H7 (cell line): Measurements from ENCODE around the gene FZD8. TPM values are rescaled to one million over a fixed set of nuclear protein-coding genes. Genes with fewer than 3 reads are reported as not detected.

Source experiments
- DNase-seq: peaks from one replicate; pipeline ENCODE4 v3.0.0; 2012
- H3K27me3 ChIP-seq: 2 replicates; pipeline ENCODE4 v1.6.0; 2011; ENCODE audit warnings: mild to moderate bottlenecking, low read length; ENCODE audit not compliant: control insufficient read depth, insufficient read depth
- H3K36me3 ChIP-seq: replicated peaks from 2 replicates; pipeline ENCODE4 v1.5.1; 2011; ENCODE audit warnings: low read length; ENCODE audit not compliant: control insufficient read depth, insufficient read depth
- H3K4me3 ChIP-seq: 2 replicates; pipeline ENCODE4 v1.5.1; 2011; ENCODE audit warnings: low read depth, mild to moderate bottlenecking, control low read depth, low read length, moderate library complexity; ENCODE audit not compliant: insufficient read depth
- total RNA-seq: library from RNA; depleted of rRNA; stranded (reverse); fragments of >200 nt; shearing (Covaris generic); gene quantifications from 2 replicates; pipeline ENCODE4 v1.2.3, GENCODE V29; 2014

The FZD8 gene
- total RNA-seq, 1 experiment from 2014 or later: 76.2 TPM

- H3K27me3 ChIP-seq: peaks cover 12% of the 10 kb centered on the region
- no peak overlapping the region for H3K4me3 ChIP-seq
- H3K36me3 ChIP-seq: no peaks in the 10 kb centered on the region
- DNase-seq: peak; percentile 59
Observed at GRCh38 chr10:35635576-35635975, 6.5 kb downstream of the FZD8 start.

GRCh38 chr10:35633006-35633980 lies 8.8 kb downstream of the FZD8 start:
- Histone ChIP-seq H3K36me3 (no peaks in the 10 kb centered on the region), H3K27me3 (peaks cover 2% of the 10 kb centered on the region; the same call in 1 of the 2 replicates), H3K4me3 (no peak overlapping the region)
- no peak for DNase-seq

GRCh38 chr10:35632027-35632426 lies 10.1 kb downstream of the FZD8 start:
- no peak for DNase-seq
- Histone ChIP-seq H3K27me3 (no peaks in the 10 kb centered on the region), H3K4me3 (no peak overlapping the region), H3K36me3 (no peaks in the 10 kb centered on the region)

- Histone ChIP-seq H3K27me3 (no peaks in the 10 kb centered on the region), H3K36me3 (no peaks in the 10 kb centered on the region), H3K4me3 (no peak overlapping the region)
- no peak for DNase-seq
Observed at GRCh38 chr10:35631404-35631803, 10.7 kb downstream of the FZD8 start.

GRCh38 chr10:35626971-35627507 lies 15.1 kb downstream of the FZD8 start:
- Histone ChIP-seq H3K27me3 (no peaks in the 10 kb centered on the region), H3K4me3 (no peak overlapping the region), H3K36me3 (no peaks in the 10 kb centered on the region)
- DNase-seq: no peak

GRCh38 chr10:35614312-35614711 lies 27.8 kb downstream of the FZD8 start:
- no peaks in the 10 kb centered on the region for H3K36me3 ChIP-seq
- H3K27me3 ChIP-seq: no peaks in the 10 kb centered on the region
- no peak overlapping the region for H3K4me3 ChIP-seq
- no peak for DNase-seq

GRCh38 chr10:35613597-35614226 lies 28.4 kb downstream of the FZD8 start:
- no peaks in the 10 kb centered on the region for H3K27me3 ChIP-seq
- H3K4me3 ChIP-seq: no peak overlapping the region
- DNase-seq: no peak
- no peaks in the 10 kb centered on the region for H3K36me3 ChIP-seq

- Histone ChIP-seq H3K4me3 (no peak overlapping the region), H3K36me3 (no peaks in the 10 kb centered on the region), H3K27me3 (no peaks in the 10 kb centered on the region)
- no peak for DNase-seq
Observed at GRCh38 chr10:35613107-35613440, 29.0 kb downstream of the FZD8 start.

GRCh38 chr10:35612385-35613106 lies 29.6 kb downstream of the FZD8 start:
- no peak overlapping the region for H3K4me3 ChIP-seq
- no peaks in the 10 kb centered on the region for H3K27me3 ChIP-seq
- DNase-seq: no peak
- H3K36me3 ChIP-seq: no peaks in the 10 kb centered on the region

GRCh38 chr10:35611750-35612149 lies 30.3 kb downstream of the FZD8 start:
- H3K4me3 ChIP-seq: no peak overlapping the region

GRCh38 chr10:35608328-35608672 lies 33.8 kb downstream of the FZD8 start:
- Histone ChIP-seq H3K36me3 (no peaks in the 10 kb centered on the region), H3K4me3 (no peak overlapping the region), H3K27me3 (no peaks in the 10 kb centered on the region)
- peak; percentile 41 for DNase-seq

More at GRCh38 chr10:35611750-35612149, 30.3 kb downstream of the FZD8 start:
- no peaks in the 10 kb centered on the region for H3K27me3 ChIP-seq
- peak; percentile 45 for DNase-seq
- H3K36me3 ChIP-seq: no peaks in the 10 kb centered on the region

- H3K36me3 ChIP-seq: no peaks in the 10 kb centered on the region
- no peaks in the 10 kb centered on the region for H3K27me3 ChIP-seq
- DNase-seq: peak; percentile 41
- H3K4me3 ChIP-seq: no peak overlapping the region
Observed at GRCh38 chr10:35607475-35608327, 34.4 kb downstream of the FZD8 start.

- Histone ChIP-seq H3K36me3 (no peaks in the 10 kb centered on the region), H3K4me3 (no peak overlapping the region), H3K27me3 (no peaks in the 10 kb centered on the region)
- DNase-seq: no peak
Observed at GRCh38 chr10:35606430-35606829, 35.7 kb downstream of the FZD8 start.

- H3K27me3 ChIP-seq: no peaks in the 10 kb centered on the region
- H3K36me3 ChIP-seq: no peaks in the 10 kb centered on the region
- H3K4me3 ChIP-seq: no peak within 1 kb of the TSS
- no peak for DNase-seq
Observed at GRCh38 chr10:35605191-35605590, 36.9 kb downstream of the FZD8 start, which contains the start of gene GJD4. Gene GJD4 (plus strand): TSS chr10:35605341. CDS start chr10:35605568, 227 bp downstream.
